K562 (cell line): ENCODE data around the gene CALM1. TPM values are rescaled to one million over a fixed set of nuclear protein-coding genes. Genes with fewer than 3 reads are reported as not detected.
A peak's percentile ranks its signal among the peaks of the same experiment; 100 is the strongest.

Experiments
- ATAC-seq: fragments of 200-7000 bp; cut with Tn5 transposase; 3 replicates; pipeline ENCODE4 v1.9.1; 2020; ENCODE audit warnings: moderate library complexity
- Bru-seq: library from RNA; stranded (reverse); fragments of 400-500 nt; gene quantifications from one replicate; lab custom pipeline; 2021; lab: Mats Ljungman, UMichigan
- BruChase-seq, 2 experiments: library from RNA; stranded (reverse); fragments of 400-500 nt; gene quantifications; one replicate each; lab custom pipeline; 2021; lab: Mats Ljungman, UMichigan
- BruUV-seq: library from RNA; stranded (reverse); fragments of 400-500 nt; replicated peaks from 2 replicates; lab custom pipeline; 2021; lab: Mats Ljungman, UMichigan
- CTCF ChIA-PET: fragments of 300-600 bp; formaldehyde crosslinking; extraction: SDS; loops from one replicate; lab custom pipeline; 2021; ENCODE audit warnings: low intra/inter-chr PET ratio; lab: Yijun Ruan, JAX
- POLR2A ChIA-PET: fragments of 300-600, 350-650 bp; sonication (Branson Sonifier 250); formaldehyde crosslinking; extraction: SDS; loops from one replicate; lab custom pipeline; 2021; ENCODE audit warnings: antibody characterized with exemption, inconsistent platforms; lab: Yijun Ruan, JAX
- DNase-seq, 4 experiments: peaks; one replicate each; pipeline versions ENCODE4 v3.0.0 to v3.0.0-alpha.2; 2011 to 2018; ENCODE audit warnings: low spot score in 3 of 4, mixed read lengths in 3 of 4; ENCODE audit errors: extremely low read depth in 1 of 4
- FAIRE-seq: peaks from 2 replicates; lab custom pipeline; 2011; peaks lifted over from hg19 to GRCh38; lab: Jason Lieb, UNC
- H2AFZ ChIP-seq: 2 replicates; pipeline ENCODE4 v1.6.0; 2011; ENCODE audit warnings: low read depth, low read length, control low read depth, inconsistent platforms
- H3K27ac ChIP-seq: fragments of 200-600 bp; 3 replicates; pipeline ENCODE4 v1.8.0; 2011; ENCODE audit warnings: low read depth, mild to moderate bottlenecking, control low read depth, inconsistent platforms, low read length, moderate library complexity, mixed read lengths; ENCODE audit errors: extremely low read depth
- H3K27me3 ChIP-seq, 2 experiments: fragments of 300-600 bp in 1 of 2; 2 replicates in 1 of 2; 3 replicates in 1 of 2; pipeline versions ENCODE4 v1.6.0 to v1.8.0; 2011; ENCODE audit warnings: inconsistent platforms in 2 of 2, low read length in 2 of 2, mild to moderate bottlenecking in 1 of 2, mixed read lengths in 1 of 2, moderate library complexity in 1 of 2; ENCODE audit not compliant: control insufficient read depth in 2 of 2, insufficient read depth in 2 of 2
- H3K36me3 ChIP-seq: fragments of 300-600 bp; 3 replicates; pipeline ENCODE4 v1.8.0; 2011; ENCODE audit warnings: mild to moderate bottlenecking, low read length, inconsistent platforms; ENCODE audit not compliant: control insufficient read depth, insufficient read depth
- H3K4me1 ChIP-seq, 2 experiments: fragments of 200-600 bp in 1 of 2; replicated peaks in 1 of 2; 2 replicates in 1 of 2; 3 replicates in 1 of 2; pipeline versions ENCODE4 v1.5.1 to v1.8.0; 2011; ENCODE audit warnings: inconsistent platforms in 2 of 2, low read length in 2 of 2, mild to moderate bottlenecking in 1 of 2, mixed read lengths in 1 of 2, moderate library complexity in 1 of 2; ENCODE audit not compliant: control insufficient read depth in 2 of 2, insufficient read depth in 2 of 2
- H3K4me2 ChIP-seq: 2 replicates; pipeline ENCODE4 v1.6.1; 2011; ENCODE audit warnings: low read length, control low read depth, inconsistent platforms, mixed read lengths; ENCODE audit not compliant: insufficient read depth
- H3K4me3 ChIP-seq: fragments of 200-600 bp; sonication (generic), shearing (Covaris generic); 2 replicates; pipeline ENCODE4 v1.5.1; 2016; ENCODE audit warnings: control low read depth, inconsistent platforms
- H3K79me2 ChIP-seq: fragments of 200-600 bp; 3 replicates; pipeline ENCODE4 v1.8.0; 2011; ENCODE audit warnings: low read length, inconsistent platforms; ENCODE audit not compliant: control insufficient read depth, insufficient read depth
- H3K9ac ChIP-seq, 2 experiments: 2 replicates each; pipeline versions ENCODE4 v1.6.0 to v1.6.1; 2011; ENCODE audit warnings: low read depth in 2 of 2, low read length in 2 of 2, control low read depth in 1 of 2, inconsistent platforms in 1 of 2, mild to moderate bottlenecking in 1 of 2, mixed read lengths in 1 of 2; ENCODE audit not compliant: insufficient read depth in 1 of 2
- H3K9me1 ChIP-seq: one replicate; pipeline ENCODE4 v1.6.0; 2011; ENCODE audit warnings: inconsistent platforms, mild to moderate bottlenecking, low read length, moderate library complexity; ENCODE audit not compliant: control insufficient read depth, insufficient read depth
- H3K9me3 ChIP-seq: replicated peaks from 2 replicates; pipeline ENCODE4 v1.5.1; 2011; ENCODE audit warnings: low read depth, low read length, inconsistent platforms; ENCODE audit not compliant: control insufficient read depth, insufficient read depth
- H4K20me1 ChIP-seq: replicated peaks from 2 replicates; pipeline ENCODE4 v1.6.1; 2011; ENCODE audit warnings: low read length, inconsistent platforms, mixed read lengths; ENCODE audit not compliant: control insufficient read depth, insufficient read depth
- BDP1 ChIP-seq: IDR thresholded peaks from 3 replicates; pipeline ENCODE4 v1.6.1; 2011; ENCODE audit not compliant: insufficient read length, insufficient read depth
- CBX1 ChIP-seq: sonication (generic); IDR thresholded peaks from 2 replicates; pipeline ENCODE4 v1.6.1; 2016; ENCODE audit warnings: antibody characterized with exemption, low read depth, mild to moderate bottlenecking
- HOXB6 ChIP-seq: fragments of 250-450 bp; sonication (Bioruptor Pico); IDR thresholded peaks from 2 replicates; pipeline ENCODE4 v1.5.1; 2022; ENCODE audit warnings: mild to moderate bottlenecking, borderline replicate concordance
- JUNB ChIP-seq: fragments of 450-650 bp; formaldehyde crosslinking; conservative IDR thresholded peaks from 2 replicates; pipeline ENCODE4 v1.4.0; 2020; ENCODE audit warnings: mild to moderate bottlenecking
- MED1 ChIP-seq: sonication (generic); formaldehyde crosslinking; IDR thresholded peaks from 2 replicates; pipeline ENCODE4 v1.8.1; 2023; ENCODE audit warnings: missing genetic modification reagents, borderline replicate concordance
- POLR2H ChIP-seq: IDR thresholded peaks from 2 replicates; pipeline ENCODE4 v1.6.1; 2016; ENCODE audit warnings: missing genetic modification characterization, low read depth, mild to moderate bottlenecking, control low read depth, missing compliant biosample characterization, moderate library complexity
- RBBP5 ChIP-seq: fragments of 200-600 bp; sonication (generic); IDR thresholded peaks from 2 replicates; pipeline ENCODE4 v1.6.1; 2012; ENCODE audit warnings: borderline replicate concordance, mild to moderate bottlenecking, low read length, control low read depth, inconsistent platforms; ENCODE audit not compliant: insufficient read depth, poor library complexity, severe bottlenecking
- ZMIZ1 ChIP-seq, 2 experiments: fragments of 150-350 bp in 1 of 2; IDR thresholded peaks; 2 replicates each; pipeline ENCODE4 v1.6.1; 2012 to 2016; ENCODE audit warnings: low read depth in 2 of 2, low read length in 2 of 2, mild to moderate bottlenecking in 1 of 2, moderate library complexity in 1 of 2
- ZNF561 ChIP-seq: fragments of 450-650 bp; formaldehyde crosslinking; conservative IDR thresholded peaks from 2 replicates; pipeline ENCODE4 v1.4.0; 2020; ENCODE audit warnings: mild to moderate bottlenecking, moderate library complexity
- ZNF644 ChIP-seq: fragments of 200-800 bp; sonication (Bioruptor generic); IDR thresholded peaks from 2 replicates; pipeline ENCODE4 v1.6.1; 2016; ENCODE audit warnings: low read depth, missing genetic modification characterization, missing compliant biosample characterization
- ZNF780A ChIP-seq: fragments of 250-450 bp; sonication (Bioruptor Pico); IDR thresholded peaks from 2 replicates; pipeline ENCODE4 v1.5.0; 2021; ENCODE audit warnings: mild to moderate bottlenecking
- WGBS: fragments of 100-300 bp; shearing (Covaris generic); methylation state at CpG from one replicate; pipeline ENCODE4 v1.1.6; 2016; ENCODE audit warnings: low coverage, mixed read lengths; ENCODE audit not compliant: insufficient coverage; ENCODE audit errors: missing lambda C conversion rate; 5-methylcytosine and 5-hydroxymethylcytosine counted together
- in situ Hi-C: fragments of 300-500 bp; cut with MboI; formaldehyde crosslinking; loops from 4 replicates; pipeline ENCODE4 v1.15.0; 2018; ENCODE audit warnings: inconsistent platforms, mixed read lengths
- intact Hi-C: fragments of 100-400 bp; cut with micrococcal nuclease; formaldehyde crosslinking; loops from 2 replicates; pipeline ENCODE4 v1.14.2; 2022
- long read RNA-seq, 3 experiments: library from polyadenylated mRNA in 2 of 3; library from RNA in 1 of 3; unstranded in 2 of 3; stranded (forward) in 1 of 3; transcript quantifications; one replicate each; pipeline ENCODE4 v2.0.0, GENCODE V29; 2019 to 2022
- polyA minus RNA-seq, 3 experiments: library from RNA; depleted of rRNA, polyadenylated mRNA; stranded (reverse); fragments of >200 nt; gene quantifications; 2 replicates each; pipeline ENCODE4 v1.2.3, GENCODE V29; 2011
- polyA plus RNA-seq, 8 experiments: library from polyadenylated mRNA; depleted of rRNA in 4 of 8; stranded (reverse) in 5 of 8; unstranded in 3 of 8; fragments of >200 nt; fragmentation: Nextera tagmentation in 2 of 8; fragmentation: Illumina TruSeq in 1 of 8; extraction: Ambion mirVana in 2 of 8; extraction: Trizol in 1 of 8; gene quantifications; 2 replicates each; pipeline versions ENCODE4 v1.2.1 to v1.2.3, GENCODE V29; 2011 to 2014; ENCODE audit warnings: inconsistent platforms in 1 of 8, missing spikeins in 1 of 8
- total RNA-seq, 7 experiments: library from RNA; depleted of rRNA in 6 of 7; stranded (reverse); fragments of >200 nt in 6 of 7; fragmentation: Illumina TruSeq in 2 of 7; extraction: Trizol in 2 of 7; gene quantifications; 2 replicates each; pipeline versions ENCODE4 v1.2.1 to v1.2.3, GENCODE V29; 2011 to 2021; ENCODE audit warnings: low replicate concordance in 1 of 7

Gene CALM1
- total RNA-seq (2011; cell fraction: chromatin; rRNA removed; ENCODE audit: low replicate concordance) = 62.1 and 139 TPM in 2 replicates
- total RNA-seq (2011; cell fraction: nucleolus; rRNA removed) = 42.4 and 45.7 TPM in 2 replicates
- 60.5 and 80.2 TPM in 2 replicates for total RNA-seq (2011; cell fraction: nucleoplasm; rRNA removed)
- total RNA-seq (2014; rRNA removed) (256 and 290 TPM in 2 replicates), total RNA-seq (2014; rRNA removed; fragmentation: Illumina TruSeq; extraction: Trizol) (158 and 169 TPM in 2 replicates), total RNA-seq (2015; rRNA removed; fragmentation: Illumina TruSeq; extraction: Trizol) (139 and 148 TPM in 2 replicates), total RNA-seq (2021) (141 and 155 TPM in 2 replicates), polyA plus RNA-seq (2011; rRNA removed) (128 and 161 TPM in 2 replicates), polyA plus RNA-seq (2014; fragmentation: Illumina TruSeq; extraction: Trizol) (206 and 269 TPM in 2 replicates), polyA plus RNA-seq (2014; fragmentation: Nextera tagmentation; extraction: Ambion mirVana) (10 to 100 TPM; 48.0 to 85.7 TPM), polyA plus RNA-seq (2014; rRNA removed) (162 and 178 TPM in 2 replicates), polyA minus RNA-seq (2011; rRNA and poly(A)+ RNA removed) (242 and 267 TPM in 2 replicates), Bru-seq, nascent RNA (percentile 94 among the genes with signal in this experiment), BruChase-seq, experiment 1, labeled RNA remaining after a 2-hour chase (percentile 85 among the genes with signal in this experiment), BruChase-seq, experiment 2, labeled RNA remaining after a 6-hour chase (percentile 89 among the genes with signal in this experiment)
- polyA plus RNA-seq (2011; cell fraction: cytosol; rRNA removed) = 77.4 and 107 TPM in 2 replicates
- polyA plus RNA-seq (2011; cell fraction: nucleus; rRNA removed) = 56.0 and 78.4 TPM in 2 replicates
- polyA plus RNA-seq (2012) = 143 and 146 TPM in 2 replicates
- polyA minus RNA-seq (2011; cell fraction: cytosol; rRNA and poly(A)+ RNA removed) = 56.8 and 84.7 TPM in 2 replicates
- 73.0 and 82.9 TPM in 2 replicates for polyA minus RNA-seq (2011; cell fraction: nucleus; rRNA and poly(A)+ RNA removed)
- long read RNA-seq, experiment 1, full-length matches to known transcripts = 677 of 743 reads
- long read RNA-seq, experiment 1, partial matches to known transcripts = 6 of 743 reads
- long read RNA-seq, experiment 1, other reads (novel, unspliced or antisense) = 60 of 743 reads
- long read RNA-seq, experiment 2, full-length matches to known transcripts = 77 of 128 reads
- long read RNA-seq, experiment 2, partial matches to known transcripts = 3 of 128 reads
- long read RNA-seq, experiment 2, other reads (novel, unspliced or antisense) = 48 of 128 reads
- long read RNA-seq, experiment 3, full-length matches to known transcripts = 193 of 208 reads
- long read RNA-seq, experiment 3, partial matches to known transcripts = 6 of 208 reads
- long read RNA-seq, experiment 3, other reads (novel, unspliced or antisense) = 9 of 208 reads

- Histone ChIP-seq H3K4me2 (peak within 1 kb of the TSS; percentile 86), H2AFZ (peak within 1 kb of the TSS; percentile 96), H3K27ac (peak within 1 kb of the TSS; percentile 64), H3K27me3 (no peaks in the 10 kb centered on the region), H4K20me1 (no peaks in the 10 kb centered on the region; the same call in none of the 2 replicates), H3K9me3 (no peaks in the 10 kb centered on the region), H3K9ac (peak within 1 kb of the TSS; percentile 74 to 96), H3K36me3 (peaks cover 18% of the 10 kb centered on the region), H3K4me3 (peak within 1 kb of the TSS; percentile 79), H3K4me1 (peaks cover 6 to 14% of the 10 kb centered on the region in 2 experiments; a peak in 4 of 5 replicates), H3K9me1 (no peaks in the 10 kb centered on the region), H3K79me2 (peaks cover 32% of the 10 kb centered on the region)
- FAIRE-seq = peak; percentile 23
- TSS peak; percentile 95 for BruUV-seq
- POLR2A ChIA-PET = interaction anchor here (0.6 to 2.7 kb wide), 10 partner anchors 11 to 384 kb away, joined by 3 to 29 read pairs (median 4); no protein-coding TSS in a partner anchor
- WGBS = 2% methylated on average over 45 of the region's 89 CpGs
- peak; percentile 80 to 92 (median 87) for DNase-seq
- peak; percentile 83 for ATAC-seq
- CTCF ChIA-PET = no interaction called here
- intact Hi-C loops (loop anchor here (2.0 to 5.0 kb wide), 2 partner anchors 66 to 94 kb away; partner anchors contain the start of gene NRDE2), in situ Hi-C loops (no loop called here)
- TF ChIP-seq BDP1 (no peak), ZNF561 (CRISPR knock-in tag) (no peak), ZMIZ1 (IDR thresholded peaks at IDR 0.05; ENCODE audit: low read depth in 2 of 2, low read length in 2 of 2) (peak in 1 of 2 experiments; percentile 84; a peak in 1 of 4 replicates), ZNF780A (0 out of 2 replicates have a peak, but pooled peaks have one; percentile 20), CBX1 (peak; percentile 90), ZNF644 (tag) (no peak), POLR2H (peak; percentile 97), JUNB (no peak), RBBP5 (peak; percentile 36), MED1 (CRISPR knock-in tag) (no peak), HOXB6 (CRISPR knock-in tag) (no peak)
These were observed at the start of gene CALM1 for GRCh38 chr14:90396341-90397339. TSS of gene CALM1 (plus strand) at chr14:90397029. CDS start at chr14:90397231, 202 bp downstream.
